HG03354 (cell line): ENCODE results near the gene TRMT1.

Experiments used
- ATAC-seq: cut with Tn5 transposase; IDR thresholded peaks from one replicate; pipeline ENCODE4 v1.9.1; 2021; ENCODE audit warnings: mild to moderate bottlenecking; ENCODE audit not compliant: unreplicated experiment, poor library complexity, severe bottlenecking

The TRMT1 gene

GRCh38 chr19:13060233-13060963 lies 56.1 kb downstream of the TRMT1 start:
- no peak for ATAC-seq

- ATAC-seq: no peak
These were observed 57.4 kb downstream of the TRMT1 start for GRCh38 chr19:13058951-13059660.

GRCh38 chr19:13057744-13058143 lies 58.8 kb downstream of the TRMT1 start:
- no peak for ATAC-seq

GRCh38 chr19:13057147-13057572 lies 59.4 kb downstream of the TRMT1 start:
- ATAC-seq: no peak

GRCh38 chr19:13056052-13056660 lies 60.4 kb downstream of the TRMT1 start:
- ATAC-seq: no peak

- no peak for ATAC-seq
These were observed 61.1 kb downstream of the TRMT1 start for GRCh38 chr19:13055213-13056051.
